ENCODE results near the gene SIGLEC14. TPM values are rescaled to one million over a fixed set of nuclear protein-coding genes. Genes with fewer than 3 reads are reported as not detected.
"Not testable (repeated sequence)": the region's sequence is repeated elsewhere in the genome, so short reads cannot be mapped to it uniquely, and the experiment has no call there.

Gene SIGLEC14
- total and polyA plus RNA-seq, 5 donors from 2014 or later, result 0.08 to 0.18 TPM; not detected in 3

- Histone ChIP-seq H3K9me3 (ENCODE audit: control insufficient read depth in 2 of 2, low read length in 2 of 2) (no peaks in the 10 kb centered on the region), H3K4me3 (ENCODE audit: low read depth, low read length) (no peak overlapping the region), H3K27me3 (ENCODE audit: control insufficient read depth, insufficient read depth, low read length) (peaks cover 1% of the 10 kb centered on the region), H3K36me3 (ENCODE audit: control insufficient read depth, insufficient read depth, low read length) (no peaks in the 10 kb centered on the region), H3K27ac (ENCODE audit: insufficient read depth, low read length, poor library complexity, severe bottlenecking) (no peak overlapping the region), H3K4me1 (ENCODE audit: control insufficient read depth, insufficient read depth, low read length, poor library complexity, severe bottlenecking) (no peaks in the 10 kb centered on the region)
- no peak overlapping the region for H3K4me3 Mint-ChIP-seq
- H3K9me3 Mint-ChIP-seq, result peaks cover 0 to 3% (median 0%) of the 10 kb centered on the region in 7 donors
- ATAC-seq (ENCODE audit: low read depth in 2 of 2), result no peak
- DNase-seq, result no peak
- H3K4me1 Mint-ChIP-seq, result no peaks in the 10 kb centered on the region
- no peak overlapping the region for H3K27ac Mint-ChIP-seq
- no peaks in the 10 kb centered on the region for H3K36me3 Mint-ChIP-seq
- peaks cover 11% of the 10 kb centered on the region for H3K27me3 Mint-ChIP-seq
Observed at GRCh38 chr19:51644636-51645271, 1.9 kb downstream of the SIGLEC14 start.

- H3K27ac ChIP-seq (ENCODE audit: insufficient read depth, low read length, poor library complexity, severe bottlenecking), result no peak overlapping the region
- Mint-ChIP-seq H3K27me3 (peaks cover 23% of the 10 kb centered on the region), H3K9me3 (peaks cover 0 to 12% (median 2%) of the 10 kb centered on the region in 7 donors), H3K4me3 (no peak overlapping the region), H3K4me1 (no peaks in the 10 kb centered on the region), H3K27ac (no peak overlapping the region), H3K36me3 (no peaks in the 10 kb centered on the region)
- H3K27me3 ChIP-seq (ENCODE audit: control insufficient read depth, insufficient read depth, low read length), result peaks cover 7% of the 10 kb centered on the region
- H3K36me3 ChIP-seq (ENCODE audit: control insufficient read depth, insufficient read depth, low read length), result no peaks in the 10 kb centered on the region
- no peaks in the 10 kb centered on the region for H3K9me3 ChIP-seq (ENCODE audit: control insufficient read depth in 2 of 2, low read length in 2 of 2)
- DNase-seq (no peak), ATAC-seq (ENCODE audit: low read depth in 2 of 2) (no peak)
- no peaks in the 10 kb centered on the region for H3K4me1 ChIP-seq (ENCODE audit: control insufficient read depth, insufficient read depth, low read length, poor library complexity, severe bottlenecking)
- H3K4me3 ChIP-seq (ENCODE audit: low read depth, low read length), result no peak overlapping the region
Observed at GRCh38 chr19:51641648-51642047, 5.0 kb downstream of the SIGLEC14 start.

GRCh38 chr19:51640386-51640785, 6.2 kb downstream of the SIGLEC14 start:
- ATAC-seq (ENCODE audit: low read depth in 2 of 2) (no peak), DNase-seq (no peak)
- Mint-ChIP-seq H3K4me1 (no peaks in the 10 kb centered on the region), H3K9me3 (peaks cover 0 to 12% (median 3%) of the 10 kb centered on the region in 7 donors), H3K4me3 (no peak overlapping the region), H3K27ac (no peak overlapping the region), H3K36me3 (no peaks in the 10 kb centered on the region), H3K27me3 (peaks cover 23% of the 10 kb centered on the region)
- H3K9me3 ChIP-seq (ENCODE audit: control insufficient read depth in 2 of 2, low read length in 2 of 2), result no peaks in the 10 kb centered on the region
- H3K27me3 ChIP-seq (ENCODE audit: control insufficient read depth, insufficient read depth, low read length), result peaks cover 7% of the 10 kb centered on the region
- H3K27ac ChIP-seq (ENCODE audit: insufficient read depth, low read length, poor library complexity, severe bottlenecking), result no peak overlapping the region
- H3K4me3 ChIP-seq (ENCODE audit: low read depth, low read length), result no peak overlapping the region
- H3K4me1 ChIP-seq (ENCODE audit: control insufficient read depth, insufficient read depth, low read length, poor library complexity, severe bottlenecking), result no peaks in the 10 kb centered on the region
- no peaks in the 10 kb centered on the region for H3K36me3 ChIP-seq (ENCODE audit: control insufficient read depth, insufficient read depth, low read length)

- Mint-ChIP-seq H3K27me3 (peaks cover 23% of the 10 kb centered on the region), H3K4me3 (no peak overlapping the region), H3K27ac (no peak overlapping the region), H3K36me3 (no peaks in the 10 kb centered on the region), H3K4me1 (no peaks in the 10 kb centered on the region), H3K9me3 (peaks cover 0 to 12% (median 1%) of the 10 kb centered on the region in 7 donors)
- ATAC-seq (ENCODE audit: low read depth in 2 of 2), result no peak
- DNase-seq, result no peak
- H3K27me3 ChIP-seq (ENCODE audit: control insufficient read depth, insufficient read depth, low read length), result peaks cover 7% of the 10 kb centered on the region
- H3K4me1 ChIP-seq (ENCODE audit: control insufficient read depth, insufficient read depth, low read length, poor library complexity, severe bottlenecking), result no peaks in the 10 kb centered on the region
- no peak overlapping the region for H3K27ac ChIP-seq (ENCODE audit: insufficient read depth, low read length, poor library complexity, severe bottlenecking)
- H3K9me3 ChIP-seq (ENCODE audit: control insufficient read depth in 2 of 2, low read length in 2 of 2), result no peaks in the 10 kb centered on the region
- H3K4me3 ChIP-seq (ENCODE audit: low read depth, low read length), result no peak overlapping the region
- no peaks in the 10 kb centered on the region for H3K36me3 ChIP-seq (ENCODE audit: control insufficient read depth, insufficient read depth, low read length)
Observed at GRCh38 chr19:51639916-51640315, 6.7 kb downstream of the SIGLEC14 start.

- Mint-ChIP-seq H3K4me3 (no peak overlapping the region), H3K9me3 (peaks cover 0 to 12% (median 0%) of the 10 kb centered on the region in 7 donors), H3K27me3 (peaks cover 19% of the 10 kb centered on the region), H3K27ac (no peak overlapping the region), H3K4me1 (no peaks in the 10 kb centered on the region), H3K36me3 (no peaks in the 10 kb centered on the region)
- Histone ChIP-seq H3K27ac (ENCODE audit: insufficient read depth, low read length, poor library complexity, severe bottlenecking) (no peak overlapping the region), H3K4me1 (ENCODE audit: control insufficient read depth, insufficient read depth, low read length, poor library complexity, severe bottlenecking) (no peaks in the 10 kb centered on the region), H3K36me3 (ENCODE audit: control insufficient read depth, insufficient read depth, low read length) (no peaks in the 10 kb centered on the region), H3K27me3 (ENCODE audit: control insufficient read depth, insufficient read depth, low read length) (peaks cover 7% of the 10 kb centered on the region), H3K4me3 (ENCODE audit: low read depth, low read length) (no peak overlapping the region), H3K9me3 (ENCODE audit: control insufficient read depth in 2 of 2, low read length in 2 of 2) (no peaks in the 10 kb centered on the region)
- peak in 1 of 3 donors; percentile 33 for DNase-seq
- ATAC-seq (ENCODE audit: low read depth in 2 of 2), result no peak
Observed at GRCh38 chr19:51637362-51637978, 9.2 kb downstream of the SIGLEC14 start.

- Histone ChIP-seq H3K27me3 (ENCODE audit: control insufficient read depth, insufficient read depth, low read length) (no peaks in the 10 kb centered on the region), H3K4me1 (ENCODE audit: control insufficient read depth, insufficient read depth, low read length, poor library complexity, severe bottlenecking) (no peaks in the 10 kb centered on the region), H3K36me3 (ENCODE audit: control insufficient read depth, insufficient read depth, low read length) (no peaks in the 10 kb centered on the region), H3K9me3 (ENCODE audit: control insufficient read depth in 2 of 2, low read length in 2 of 2) (no peaks in the 10 kb centered on the region), H3K27ac (ENCODE audit: insufficient read depth, low read length, poor library complexity, severe bottlenecking) (no peak overlapping the region), H3K4me3 (ENCODE audit: low read depth, low read length) (no peak overlapping the region)
- no peak for DNase-seq
- H3K27me3 Mint-ChIP-seq, result no peaks in the 10 kb centered on the region
- peaks cover 0 to 5% (median 0%) of the 10 kb centered on the region in 7 donors for H3K9me3 Mint-ChIP-seq
- no peaks in the 10 kb centered on the region for H3K4me1 Mint-ChIP-seq
- no peak overlapping the region for H3K4me3 Mint-ChIP-seq
- no peaks in the 10 kb centered on the region for H3K36me3 Mint-ChIP-seq
- no peak for ATAC-seq (ENCODE audit: low read depth in 2 of 2)
- no peak overlapping the region for H3K27ac Mint-ChIP-seq
Observed at GRCh38 chr19:51632126-51632525, 14.5 kb downstream of the SIGLEC14 start.

GRCh38 chr19:51630315-51630714, 16.3 kb downstream of the SIGLEC14 start, which contains the start of gene SIGLEC5:
TSS of gene SIGLEC5 (minus strand) at chr19:51630401. CDS start at chr19:51630335, 66 bp downstream.
- H3K9me3 Mint-ChIP-seq; H3K9me3 ChIP-seq (ENCODE audit: control insufficient read depth in 2 of 2, low read length in 2 of 2); H3K4me3 Mint-ChIP-seq; H3K4me1 ChIP-seq (ENCODE audit: control insufficient read depth, insufficient read depth, low read length, poor library complexity, severe bottlenecking); H3K36me3 ChIP-seq (ENCODE audit: control insufficient read depth, insufficient read depth, low read length); H3K4me1 Mint-ChIP-seq; H3K36me3 Mint-ChIP-seq; H3K27ac ChIP-seq (ENCODE audit: insufficient read depth, low read length, poor library complexity, severe bottlenecking); H3K27me3 Mint-ChIP-seq; H3K27me3 ChIP-seq (ENCODE audit: control insufficient read depth, insufficient read depth, low read length); DNase-seq; ATAC-seq (ENCODE audit: low read depth in 2 of 2); H3K4me3 ChIP-seq (ENCODE audit: low read depth, low read length): not testable (repeated sequence)
- peak within 1 kb of the TSS in 1 of 3 donors; percentile 90 for H3K27ac Mint-ChIP-seq
